Stimulated activated CD8-positive, alpha-beta memory T cell treated with anti-CD3 and anti-CD28 coated beads, Interleukin-4, amount 100 ng/mL, for 48 hours (primary cell): ENCODE results near the gene BABAM1.

Experiments
- DNase-seq: peaks from one replicate; pipeline ENCODE4 v3.0.0-alpha.2; 2020

Gene BABAM1

DNA sequence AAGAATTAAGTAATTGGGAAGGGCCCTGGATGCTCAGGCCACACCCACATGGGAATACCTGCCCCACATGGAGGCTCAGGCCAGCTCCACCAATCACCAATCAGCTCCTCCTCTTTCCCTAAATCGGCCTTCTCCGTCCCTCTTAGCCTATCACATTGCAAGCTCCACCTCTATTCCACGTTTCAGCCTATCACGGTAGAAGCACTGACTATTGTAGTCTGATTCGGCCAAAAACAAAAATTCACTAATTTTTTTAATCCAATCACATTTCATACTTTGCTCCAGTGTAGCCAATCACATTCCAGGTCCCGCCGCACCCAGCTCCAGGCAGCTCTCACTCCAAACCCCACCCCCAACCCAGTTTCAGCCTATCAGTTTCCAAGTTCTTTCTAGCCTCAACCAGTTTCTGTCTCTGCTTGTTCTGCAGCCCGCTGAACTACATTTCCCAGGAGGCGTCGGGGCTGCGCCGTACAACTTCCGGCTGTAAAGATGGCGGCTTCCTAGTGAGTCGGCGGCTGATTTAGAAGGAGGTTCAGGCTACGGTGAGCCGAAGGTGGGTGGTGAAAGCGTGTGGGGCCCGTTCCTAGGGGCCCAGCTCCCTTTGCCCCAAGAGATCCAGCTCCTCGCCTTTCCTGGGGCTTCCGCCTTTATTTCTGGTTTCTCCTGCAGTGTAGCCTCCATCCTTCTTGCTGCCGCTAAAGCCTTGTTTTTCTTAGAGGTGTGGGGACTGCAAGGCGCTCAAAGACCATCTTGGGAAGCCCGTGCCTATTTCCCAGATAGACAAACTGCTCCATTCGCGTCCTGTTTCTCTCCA lies at the start of gene BABAM1:
BABAM1 (plus strand) TSS at position 469 of the 814 bp plus-strand sequence. CDS start 1,364 bp downstream, outside the sequence.
- peak; percentile 94 for DNase-seq

DNA sequence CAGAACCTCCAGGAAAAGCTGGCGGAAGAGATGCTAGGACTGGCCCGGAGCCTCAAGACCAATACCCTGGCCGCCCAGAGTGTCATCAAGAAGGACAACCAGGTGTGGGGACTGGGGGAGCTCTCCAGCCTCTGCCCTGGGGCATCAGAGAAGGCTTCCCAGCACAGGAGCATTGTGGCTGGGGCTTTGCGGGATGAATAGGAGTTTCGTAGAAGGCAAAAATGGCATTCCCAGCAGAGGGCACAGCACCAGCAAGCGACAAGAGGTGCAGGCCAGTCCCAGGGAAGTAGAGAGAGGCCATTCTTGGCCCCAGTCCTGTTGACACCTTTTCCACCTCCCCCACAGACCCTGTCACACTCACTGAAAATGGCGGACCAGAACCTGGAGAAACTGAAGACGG lies 48.0 kb upstream of the BABAM1 start:
- no peak for DNase-seq

GRCh38 chr19:17220207-17220758 lies 47.0 kb upstream of the BABAM1 start:
- no peak for DNase-seq

DNA sequence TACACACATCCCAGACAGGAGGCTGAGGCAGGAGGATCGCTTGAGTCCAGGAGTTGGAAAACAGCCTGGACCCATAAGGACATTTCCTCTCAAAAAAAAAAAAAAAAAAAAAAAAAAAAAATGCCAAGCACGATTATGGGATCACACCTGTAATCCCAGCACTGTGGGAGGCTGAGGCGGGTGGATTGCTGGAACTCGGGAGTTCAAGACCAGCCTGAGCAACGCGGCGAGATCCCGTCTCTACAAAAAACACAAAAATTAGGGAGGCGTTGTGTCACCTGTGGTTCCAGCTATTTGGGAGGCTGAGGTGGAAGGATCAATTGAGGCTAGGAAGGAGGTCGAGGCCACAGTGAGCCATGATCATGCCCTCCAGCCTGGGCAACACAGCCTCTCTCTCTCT lies 42.2 kb upstream of the BABAM1 start:
- DNase-seq = no peak

GRCh38 chr19:17226002-17226933 lies 41.0 kb upstream of the BABAM1 start, which contains the start of gene OCEL1:
Gene OCEL1, plus strand, starts transcription at chr19:17226226. Its CDS starts 22 bp downstream, at chr19:17226248.
- peak; percentile 98 for DNase-seq

DNA sequence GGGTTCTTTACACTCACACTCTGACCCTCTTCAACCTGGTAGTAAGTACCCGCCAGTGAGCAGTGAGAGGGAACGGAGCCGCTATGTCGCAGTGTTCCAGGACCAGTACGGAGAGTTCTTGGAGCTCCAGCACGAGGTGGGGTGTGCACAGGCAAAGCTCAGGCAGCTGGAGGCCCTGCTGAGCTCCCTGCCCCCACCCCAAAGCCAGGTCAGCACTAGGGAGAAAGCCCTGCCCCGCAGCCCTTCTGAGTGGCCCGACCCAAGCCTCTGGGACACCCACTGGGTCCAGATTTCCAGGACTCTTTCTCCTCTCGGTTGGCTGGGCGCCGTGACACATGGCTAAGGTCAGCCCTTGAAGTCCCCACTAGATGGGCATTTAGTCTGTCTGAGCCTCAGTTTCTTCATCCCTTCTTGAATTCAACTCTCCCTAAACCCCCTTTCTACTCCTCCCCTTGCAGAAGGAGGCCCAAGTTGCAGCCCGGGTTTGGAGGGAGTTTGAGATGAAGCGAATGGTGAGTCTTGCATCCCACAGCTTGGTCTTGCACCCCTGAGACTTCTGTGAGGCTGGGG lies 39.4 kb upstream of the BABAM1 start:
- DNase-seq = no peak

GRCh38 chr19:17229890-17230289 lies 37.4 kb upstream of the BABAM1 start:
- DNase-seq = no peak

DNA sequence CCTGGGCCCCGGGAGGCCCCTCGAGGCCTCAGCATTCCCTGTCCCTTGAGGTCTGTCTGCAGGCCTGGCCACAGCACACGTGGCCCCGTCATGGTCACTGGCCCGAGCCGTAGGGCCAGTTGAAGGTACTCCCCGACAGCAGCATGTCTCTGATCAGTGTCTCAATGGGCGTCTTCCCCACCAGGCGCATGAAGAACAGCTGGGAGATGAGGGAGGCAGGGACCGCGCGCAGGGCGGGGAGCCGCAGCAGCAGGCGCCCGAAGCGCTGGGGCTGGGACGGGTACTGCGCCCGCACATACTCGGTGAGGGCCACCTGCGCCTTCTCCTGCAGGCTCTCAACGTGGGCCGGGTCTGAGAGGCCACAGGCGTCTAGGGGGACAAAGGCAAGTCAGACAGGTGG lies 35.0 kb upstream of the BABAM1 start:
- DNase-seq = no peak

GRCh38 chr19:17234911-17235299 lies 32.3 kb upstream of the BABAM1 start:
- DNase-seq = peak; percentile 82

DNA sequence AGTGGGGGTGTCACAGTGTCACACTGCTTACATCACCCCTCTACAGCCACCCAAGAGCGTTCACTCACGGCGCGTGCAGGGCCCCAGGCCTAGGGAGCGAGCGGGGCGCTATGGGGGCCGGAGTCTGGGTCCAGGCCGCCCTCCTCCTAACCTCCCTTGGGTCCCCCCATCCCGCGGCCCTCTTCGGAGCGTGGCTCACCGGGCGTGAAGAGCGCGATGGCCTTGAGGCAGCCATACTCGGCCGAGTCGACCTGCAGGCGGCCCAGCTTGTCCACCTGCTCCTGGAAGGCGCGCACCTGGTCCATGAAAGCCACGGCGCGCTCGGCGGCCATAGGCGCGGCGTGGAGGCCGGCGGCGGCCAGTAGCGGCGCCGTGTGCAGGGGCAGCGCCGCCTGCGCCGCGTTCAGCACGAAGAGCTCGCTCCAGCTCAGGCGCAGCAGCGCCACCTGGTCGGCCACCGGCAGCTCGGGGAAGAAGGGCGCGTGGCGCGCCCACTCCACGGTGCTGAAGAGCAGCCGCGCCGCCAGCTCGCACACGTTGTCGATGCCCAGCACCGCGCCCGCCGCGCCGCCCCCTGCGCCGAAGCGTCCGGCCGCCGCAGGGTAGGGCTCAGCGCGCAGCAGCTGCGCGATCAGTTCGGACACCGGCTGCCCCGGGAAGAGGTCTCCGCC lies 31.8 kb upstream of the BABAM1 start:
- peak; percentile 77 for DNase-seq

DNA sequence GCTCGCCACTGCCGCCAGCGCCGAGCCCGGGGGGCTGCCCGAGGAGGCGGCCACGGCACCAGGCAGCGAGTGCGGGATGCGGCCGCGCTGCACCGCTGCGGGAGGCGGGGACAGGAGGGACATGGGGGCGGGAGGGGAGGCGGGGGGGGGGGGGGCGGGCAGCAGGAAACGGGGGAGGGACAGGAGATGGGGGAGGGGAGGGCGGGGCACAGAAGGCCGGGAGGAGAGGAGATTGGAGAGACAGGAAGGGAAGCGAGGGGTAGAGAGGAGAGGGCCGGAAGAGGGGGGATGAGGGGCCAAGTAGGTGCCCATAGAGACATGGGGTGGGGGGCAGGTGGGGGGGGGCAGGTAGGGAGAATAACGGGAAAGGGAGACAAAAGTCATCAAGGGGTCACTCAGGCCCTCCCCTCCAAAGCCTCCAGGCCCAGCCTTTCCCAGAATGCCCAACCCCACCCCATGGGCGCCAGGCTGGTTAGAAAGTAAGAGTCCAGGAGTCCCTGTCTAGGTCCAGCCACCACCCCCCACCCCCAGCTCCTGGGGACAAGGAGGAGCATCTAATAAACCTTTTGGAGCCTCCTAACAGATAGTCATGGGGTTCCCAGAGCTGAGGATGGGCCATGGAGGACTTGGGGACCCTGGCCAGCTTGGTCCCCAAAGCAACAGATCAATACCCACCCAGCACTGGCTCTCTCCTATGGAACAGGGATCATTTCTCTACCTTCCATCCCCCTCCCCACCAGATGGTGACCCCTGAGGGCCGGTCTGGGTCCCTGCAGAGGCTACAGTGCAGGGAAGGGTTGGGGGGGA lies 31.1 kb upstream of the BABAM1 start:
- no peak for DNase-seq

- no peak for DNase-seq
Measured at GRCh38 chr19:17236811-17237543, 30.3 kb upstream of the BABAM1 start.

DNA sequence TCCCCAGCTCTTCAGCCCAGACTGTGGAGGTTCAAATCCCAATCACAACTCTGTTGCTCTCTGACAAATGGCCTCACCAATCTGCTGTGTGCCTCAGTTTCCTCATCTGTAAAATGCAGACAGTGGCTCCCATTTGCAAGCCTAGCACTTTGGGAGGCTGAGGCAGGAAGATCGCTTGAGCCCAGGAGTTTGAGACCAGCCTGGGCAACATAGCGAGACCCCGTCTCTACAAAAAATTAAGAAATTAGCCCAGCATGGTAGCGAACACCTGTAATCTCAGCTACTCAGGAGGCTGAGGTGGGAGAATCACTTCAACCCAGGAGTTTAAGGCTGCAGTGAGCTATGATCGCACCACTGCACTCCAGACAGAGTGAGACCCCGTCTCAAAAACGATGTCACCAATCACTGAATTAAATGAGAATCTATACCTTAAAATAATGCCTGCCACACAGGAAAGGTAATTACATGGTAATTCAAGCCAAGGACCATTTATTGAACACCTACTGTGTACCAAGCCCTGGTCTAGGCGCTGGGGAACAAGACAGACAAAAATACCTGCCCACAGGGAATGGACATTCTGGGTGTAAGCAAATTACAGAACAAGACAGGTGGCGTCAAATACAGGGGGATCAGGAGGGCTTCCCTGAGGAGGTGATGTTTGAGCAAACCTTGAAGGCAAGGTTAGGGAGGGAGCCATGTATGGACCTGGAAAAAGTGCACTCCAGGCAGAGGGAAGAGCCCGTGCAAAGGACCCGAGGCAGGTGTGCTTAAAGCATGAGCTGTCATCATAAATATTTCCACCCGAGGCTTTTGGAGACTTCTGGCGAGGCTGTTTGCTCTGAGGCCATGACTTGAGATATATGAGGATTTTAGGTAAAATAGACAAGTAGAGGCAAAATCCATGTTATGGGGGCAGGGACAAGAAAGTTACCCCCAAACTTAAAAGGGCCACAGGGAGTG lies 29.2 kb upstream of the BABAM1 start:
- DNase-seq = no peak

GRCh38 chr19:17240062-17240752 lies 27.0 kb upstream of the BABAM1 start:
- no peak for DNase-seq

DNA sequence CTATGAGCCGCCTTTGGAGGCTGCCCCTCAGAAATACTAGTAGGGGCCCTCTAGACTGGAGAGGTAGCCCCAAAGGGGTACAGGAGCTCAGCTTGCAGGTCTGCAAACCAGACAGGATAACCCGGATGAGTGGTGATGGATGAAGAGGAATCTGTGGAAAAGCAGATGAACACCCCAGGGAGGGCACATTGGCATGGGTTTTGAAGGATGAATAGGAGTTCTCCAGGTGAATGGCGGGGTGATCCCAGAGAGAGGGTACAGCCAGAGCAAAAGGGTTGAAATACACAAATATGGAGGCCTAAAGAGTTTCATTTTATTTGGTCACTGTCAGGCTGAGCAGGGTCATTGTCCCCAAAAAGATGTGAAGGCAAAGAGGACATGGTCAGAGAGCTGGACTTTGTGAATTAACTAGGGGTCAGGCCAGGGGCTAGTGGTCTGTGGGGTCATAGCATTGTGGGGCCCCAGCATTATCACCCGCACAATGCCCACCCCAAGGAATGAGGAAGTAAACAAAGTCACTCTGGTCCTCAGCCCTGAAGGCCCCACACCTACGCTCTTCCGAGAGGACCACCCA lies 26.3 kb upstream of the BABAM1 start:
- DNase-seq = no peak

- no peak for DNase-seq
Measured at GRCh38 chr19:17242431-17243208, 24.6 kb upstream of the BABAM1 start.

DNA sequence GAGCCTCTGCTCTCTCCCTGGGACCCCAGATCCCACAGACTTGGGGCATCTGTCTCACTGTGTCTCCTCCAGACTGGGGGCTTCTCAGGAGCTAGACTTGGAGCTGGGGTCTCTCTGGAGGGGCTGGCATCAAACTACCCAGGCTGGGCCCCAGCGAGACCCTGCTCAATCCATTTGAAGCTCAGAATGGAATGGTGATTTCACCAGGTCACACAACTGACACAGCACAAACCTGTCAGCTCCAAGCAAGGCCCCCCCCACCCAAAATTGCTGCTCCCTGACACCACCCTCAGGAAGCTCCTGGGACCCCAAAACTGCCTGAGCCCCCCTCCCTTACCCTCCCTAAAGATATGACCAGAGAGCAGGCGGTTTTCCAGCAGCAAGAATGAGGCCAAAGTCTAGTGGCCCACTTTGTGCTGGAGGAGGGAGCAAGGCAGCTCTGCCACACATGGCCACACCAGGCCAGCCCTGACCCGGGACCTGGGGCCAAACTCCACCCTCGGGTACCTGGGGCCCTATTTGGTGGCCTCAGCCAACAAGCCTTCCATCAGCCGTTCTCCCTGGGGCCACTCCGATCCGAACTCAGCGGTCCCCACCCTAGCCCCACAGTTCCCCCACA lies 23.9 kb upstream of the BABAM1 start:
- DNase-seq = no peak
